IgD-negative memory B cell (primary cell): Measurements from ENCODE around the gene ARHGEF17. TPM values are rescaled to one million over a fixed set of nuclear protein-coding genes. Genes with fewer than 3 reads are reported as not detected.
A peak's percentile ranks its signal among the peaks of the same experiment; 100 is the strongest.

Experiments
- H3K27ac Mint-ChIP-seq, 3 donors: one replicate each; pipeline ENCODE4 v1.8.0; 2020 to 2022; ENCODE audit warnings: mild to moderate bottlenecking in 3 of 3, mixed read lengths in 3 of 3, moderate library complexity in 1 of 3
- H3K27me3 Mint-ChIP-seq: one replicate; pipeline ENCODE4 v1.8.0; 2021; ENCODE audit warnings: mixed read lengths
- H3K36me3 Mint-ChIP-seq: one replicate; pipeline ENCODE4 v1.8.0; 2020; ENCODE audit warnings: mild to moderate bottlenecking, mixed read lengths
- H3K4me1 Mint-ChIP-seq, 3 donors: one replicate each; pipeline ENCODE4 v1.8.0; 2020 to 2022; ENCODE audit warnings: mixed read lengths in 3 of 3, mild to moderate bottlenecking in 1 of 3
- H3K4me3 Mint-ChIP-seq, 4 donors: one replicate each; pipeline ENCODE4 v1.8.0; 2020 to 2022; ENCODE audit warnings: mild to moderate bottlenecking in 4 of 4, mixed read lengths in 4 of 4, moderate library complexity in 3 of 4
- H3K9me3 Mint-ChIP-seq, 3 donors: one replicate each; pipeline ENCODE4 v1.8.0; 2020 to 2021; ENCODE audit warnings: mixed read lengths in 3 of 3, mild to moderate bottlenecking in 1 of 3
- polyA plus RNA-seq: library from polyadenylated mRNA; unstranded; fragments of 300-500 nt; fragmentation: Illumina TruSeq; gene quantifications from one replicate; pipeline ENCODE4 v1.2.3, GENCODE V29; 2021

Gene ARHGEF17
- polyA plus RNA-seq, result not detected

GRCh38 chr11:73308003-73308960 lies at the start of gene ARHGEF17:
TSS of gene ARHGEF17 (plus strand) at chr11:73308276. CDS start at chr11:73308639, 363 bp downstream.
- H3K9me3 Mint-ChIP-seq, result no peaks in the 10 kb centered on the region
- peak within 1 kb of the TSS; percentile 6 to 75 (median 54) for H3K27ac Mint-ChIP-seq
- H3K4me3 Mint-ChIP-seq, result peak within 1 kb of the TSS; percentile 78 to 96 (median 90)

GRCh38 chr11:73259406-73260126 lies 48.5 kb upstream of the ARHGEF17 start:
- peaks cover 4% of the 10 kb centered on the region for H3K36me3 Mint-ChIP-seq
- H3K27ac Mint-ChIP-seq, result peak overlapping the region in 1 of 3 donors; percentile 57
- H3K9me3 Mint-ChIP-seq, result no peaks in the 10 kb centered on the region
- no peak overlapping the region for H3K4me3 Mint-ChIP-seq
- peaks cover 10% of the 10 kb centered on the region for H3K27me3 Mint-ChIP-seq
- no peaks in the 10 kb centered on the region for H3K4me1 Mint-ChIP-seq

More at GRCh38 chr11:73308003-73308960, at the start of gene ARHGEF17:
- H3K4me1 Mint-ChIP-seq, result peaks cover 5 to 10% (median 7%) of the 10 kb centered on the region in 3 donors
- peaks cover 7% of the 10 kb centered on the region for H3K27me3 Mint-ChIP-seq
- H3K36me3 Mint-ChIP-seq, result no peaks in the 10 kb centered on the region

- Mint-ChIP-seq H3K4me1 (peaks cover 0 to 3% (median 0%) of the 10 kb centered on the region in 3 donors), H3K36me3 (peaks cover 4% of the 10 kb centered on the region), H3K4me3 (no peak overlapping the region), H3K27me3 (peaks cover 15% of the 10 kb centered on the region), H3K9me3 (no peaks in the 10 kb centered on the region), H3K27ac (peak overlapping the region in 1 of 3 donors; percentile 57)
These were observed 48.0 kb upstream of the ARHGEF17 start for GRCh38 chr11:73260127-73260457.

- no peaks in the 10 kb centered on the region for H3K9me3 Mint-ChIP-seq
- H3K27ac Mint-ChIP-seq, result no peak overlapping the region
- H3K27me3 Mint-ChIP-seq, result peaks cover 27% of the 10 kb centered on the region
- H3K36me3 Mint-ChIP-seq, result peaks cover 4% of the 10 kb centered on the region
- H3K4me1 Mint-ChIP-seq, result peaks cover 0 to 3% (median 0%) of the 10 kb centered on the region in 3 donors
- H3K4me3 Mint-ChIP-seq, result no peak overlapping the region
These were observed 45.1 kb upstream of the ARHGEF17 start for GRCh38 chr11:73262851-73263495.

GRCh38 chr11:73263640-73264039 lies 44.4 kb upstream of the ARHGEF17 start:
- peaks cover 0 to 3% (median 0%) of the 10 kb centered on the region in 3 donors for H3K4me1 Mint-ChIP-seq
- no peaks in the 10 kb centered on the region for H3K9me3 Mint-ChIP-seq
- peaks cover 27% of the 10 kb centered on the region for H3K27me3 Mint-ChIP-seq
- H3K4me3 Mint-ChIP-seq, result no peak overlapping the region
- no peak overlapping the region for H3K27ac Mint-ChIP-seq
- peaks cover 4% of the 10 kb centered on the region for H3K36me3 Mint-ChIP-seq

- peaks cover 0 to 5% (median 0%) of the 10 kb centered on the region in 3 donors for H3K4me1 Mint-ChIP-seq
- peaks cover 6% of the 10 kb centered on the region for H3K36me3 Mint-ChIP-seq
- H3K27ac Mint-ChIP-seq, result no peak overlapping the region
- no peaks in the 10 kb centered on the region for H3K9me3 Mint-ChIP-seq
- no peak overlapping the region for H3K4me3 Mint-ChIP-seq
- peaks cover 27% of the 10 kb centered on the region for H3K27me3 Mint-ChIP-seq
These were observed 42.7 kb upstream of the ARHGEF17 start for GRCh38 chr11:73265278-73265810.

- Mint-ChIP-seq H3K4me3 (no peak overlapping the region), H3K27me3 (peaks cover 27% of the 10 kb centered on the region), H3K4me1 (peaks cover 0 to 5% (median 0%) of the 10 kb centered on the region in 3 donors), H3K9me3 (no peaks in the 10 kb centered on the region), H3K36me3 (peaks cover 6% of the 10 kb centered on the region), H3K27ac (peak overlapping the region in 1 of 3 donors; percentile 73)
These were observed 42.0 kb upstream of the ARHGEF17 start for GRCh38 chr11:73265853-73266645.

- Mint-ChIP-seq H3K27me3 (peaks cover 27% of the 10 kb centered on the region), H3K9me3 (no peaks in the 10 kb centered on the region), H3K36me3 (peaks cover 6% of the 10 kb centered on the region), H3K4me3 (no peak overlapping the region), H3K27ac (peak overlapping the region in 1 of 3 donors; percentile 73), H3K4me1 (peaks cover 3 to 10% (median 5%) of the 10 kb centered on the region in 3 donors)
These were observed 41.4 kb upstream of the ARHGEF17 start for GRCh38 chr11:73266646-73267020.

- no peaks in the 10 kb centered on the region for H3K9me3 Mint-ChIP-seq
- H3K27me3 Mint-ChIP-seq, result peaks cover 24% of the 10 kb centered on the region
- no peak overlapping the region for H3K27ac Mint-ChIP-seq
- peaks cover 5 to 14% (median 6%) of the 10 kb centered on the region in 3 donors for H3K4me1 Mint-ChIP-seq
- H3K4me3 Mint-ChIP-seq, result peak overlapping the region in 1 of 4 donors; percentile 68
- H3K36me3 Mint-ChIP-seq, result peaks cover 6% of the 10 kb centered on the region
These were observed 40.8 kb upstream of the ARHGEF17 start for GRCh38 chr11:73267122-73267846.

GRCh38 chr11:73267906-73268540 lies 40.1 kb upstream of the ARHGEF17 start:
- Mint-ChIP-seq H3K4me1 (peaks cover 5 to 14% (median 6%) of the 10 kb centered on the region in 3 donors), H3K9me3 (no peaks in the 10 kb centered on the region), H3K4me3 (no peak overlapping the region), H3K27me3 (peaks cover 22% of the 10 kb centered on the region), H3K27ac (no peak overlapping the region), H3K36me3 (peaks cover 3% of the 10 kb centered on the region)

GRCh38 chr11:73268671-73269271 lies 39.3 kb upstream of the ARHGEF17 start:
- H3K4me3 Mint-ChIP-seq, result no peak overlapping the region

GRCh38 chr11:73269459-73270015 lies 38.5 kb upstream of the ARHGEF17 start:
- no peak overlapping the region for H3K27ac Mint-ChIP-seq
- H3K4me1 Mint-ChIP-seq, result peaks cover 5 to 14% (median 6%) of the 10 kb centered on the region in 3 donors
- no peaks in the 10 kb centered on the region for H3K9me3 Mint-ChIP-seq
- peaks cover 3% of the 10 kb centered on the region for H3K36me3 Mint-ChIP-seq
- no peak overlapping the region for H3K4me3 Mint-ChIP-seq
- peaks cover 17% of the 10 kb centered on the region for H3K27me3 Mint-ChIP-seq

More at GRCh38 chr11:73268671-73269271, 39.3 kb upstream of the ARHGEF17 start:
- no peaks in the 10 kb centered on the region for H3K9me3 Mint-ChIP-seq
- peaks cover 5 to 14% (median 6%) of the 10 kb centered on the region in 3 donors for H3K4me1 Mint-ChIP-seq
- peaks cover 3% of the 10 kb centered on the region for H3K36me3 Mint-ChIP-seq
- H3K27me3 Mint-ChIP-seq, result peaks cover 18% of the 10 kb centered on the region
- H3K27ac Mint-ChIP-seq, result no peak overlapping the region
